Transverse colon (tissue), 4 donors: ENCODE results near the gene TPM4. TPM values are rescaled to one million over a fixed set of nuclear protein-coding genes. Genes with fewer than 3 reads are reported as not detected.

Experiments
- total RNA-seq, 4 donors: library from RNA; depleted of rRNA; stranded (reverse); fragments of >200 nt; gene quantifications; one replicate each; pipeline ENCODE4 v1.1.0, GENCODE V29; 2016

TPM4 gene
- total RNA-seq, 4 donors from 2014 or later, result 228 to 491 (median 288) TPM

Other genes starting within 250 kb of the TPM4 start
- 100 to 1,000 TPM in 1 of 4 donors, 10 to 100 TPM in 3; 24.2 to 166 (median 32.7) TPM for gene CYP4F2, start 178.4 kb upstream of the TPM4 start, total RNA-seq
- 10 to 100 TPM in 2 of 4 donors, 1 to 10 TPM in 1, not detected in 1; 7.5 to 17.6 (median 10.5) TPM for gene CYP4F11, start 142.0 kb upstream of the TPM4 start, total RNA-seq
- not detected for gene OR10H4, start 127.5 kb upstream of the TPM4 start, total RNA-seq
- gene RAB8A, start 35.4 kb downstream of the TPM4 start, total RNA-seq, result 100 to 1,000 TPM in 1 of 4 donors, 10 to 100 TPM in 3; 22.3 to 102 (median 67.9) TPM
- gene HSH2D, start 67.2 kb downstream of the TPM4 start, total RNA-seq, result 10 to 100 TPM; 17.6 to 55.4 (median 30.8) TPM
- gene CIB3, start 97.0 kb downstream of the TPM4 start, total RNA-seq, result not detected
- 100 to 1,000 TPM in 1 of 4 donors, 10 to 100 TPM in 3; 73.0 to 106 (median 88.6) TPM for gene FAM32A, start 108.9 kb downstream of the TPM4 start, total RNA-seq
- 10 to 100 TPM; 15.1 to 41.8 (median 35.0) TPM for gene AP1M1, start 121.4 kb downstream of the TPM4 start, total RNA-seq
- 10 to 100 TPM; 19.9 to 74.4 (median 48.9) TPM for gene KLF2, start 248.3 kb downstream of the TPM4 start, total RNA-seq